Measurements from ENCODE around the gene ALDH4A1. TPM values are rescaled to one million over a fixed set of nuclear protein-coding genes. Genes with fewer than 3 reads are reported as not detected.
A peak's percentile ranks its signal among the peaks of the same experiment; 100 is the strongest.

ALDH4A1 gene
- total and polyA plus RNA-seq, 9 of the 15 experiments (the other 6 are each of a cell fraction or from before 2014, with no cell fraction given) = 0.27 to 31.4 (median 16.6) TPM

- TF ChIP-seq, protein P1, sequence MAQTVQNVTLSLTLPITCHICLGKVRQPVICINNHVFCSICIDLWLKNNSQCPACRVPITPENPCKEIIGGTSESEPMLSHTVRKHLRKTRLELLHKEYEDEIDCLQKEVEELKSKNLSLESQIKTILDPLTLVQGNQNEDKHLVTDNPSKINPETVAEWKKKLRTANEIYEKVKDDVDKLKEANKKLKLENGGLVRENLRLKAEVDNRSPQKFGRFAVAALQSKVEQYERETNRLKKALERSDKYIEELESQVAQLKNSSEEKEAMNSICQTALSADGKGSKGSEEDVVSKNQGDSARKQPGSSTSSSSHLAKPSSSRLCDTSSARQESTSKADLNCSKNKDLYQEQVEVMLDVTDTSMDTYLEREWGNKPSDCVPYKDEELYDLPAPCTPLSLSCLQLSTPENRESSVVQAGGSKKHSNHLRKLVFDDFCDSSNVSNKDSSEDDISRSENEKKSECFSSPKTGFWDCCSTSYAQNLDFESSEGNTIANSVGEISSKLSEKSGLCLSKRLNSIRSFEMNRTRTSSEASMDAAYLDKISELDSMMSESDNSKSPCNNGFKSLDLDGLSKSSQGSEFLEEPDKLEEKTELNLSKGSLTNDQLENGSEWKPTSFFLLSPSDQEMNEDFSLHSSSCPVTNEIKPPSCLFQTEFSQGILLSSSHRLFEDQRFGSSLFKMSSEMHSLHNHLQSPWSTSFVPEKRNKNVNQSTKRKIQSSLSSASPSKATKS (CRISPR knock-in tag; IDR thresholded peaks at IDR 0.05) = no peak
- no peak for TF ChIP-seq U2AF2 (optimal IDR thresholded peaks at IDR 0.05; ENCODE audit: low read depth, low read length)
- no peak for TF ChIP-seq ZNF449 (CRISPR knock-in tag; IDR thresholded peaks at IDR 0.05)
- TF ChIP-seq MAFG (tag; conservative IDR thresholded peaks at IDR 0.05) = no peak
- TF ChIP-seq XRCC5 (IDR thresholded peaks at IDR 0.05; ENCODE audit: low read depth, low read length) = 0 out of 2 replicates have a peak, but pooled peaks have one; percentile 28
- no peak for TF ChIP-seq MCM3 (IDR thresholded peaks at IDR 0.05)
- no peak for TF ChIP-seq HEY1 (CRISPR knock-in tag; IDR thresholded peaks at IDR 0.05; ENCODE audit: borderline replicate concordance)
- TF ChIP-seq ZNF778 (CRISPR knock-in tag; IDR thresholded peaks at IDR 0.05) = no peak
- TF ChIP-seq RCOR1 (IDR thresholded peaks at IDR 0.05; ENCODE audit: borderline replicate concordance in 1 of 2, low read depth in 2 of 2, low read length in 2 of 2) = peak; percentile 14 to 54; a peak in 2 of 4 replicates
- no peak for TF ChIP-seq VEZF1 (CRISPR knock-in tag; IDR thresholded peaks at IDR 0.05)
- TF ChIP-seq SRF (CRISPR knock-in tag; IDR thresholded peaks at IDR 0.05) = no peak
Observed at GRCh38 chr1:18883636-18884418, 18.5 kb downstream of the ALDH4A1 start (continued).
